ENCODE measurements around the gene LIME1. TPM values are rescaled to one million over a fixed set of nuclear protein-coding genes. Genes with fewer than 3 reads are reported as not detected.
A peak's percentile ranks its signal among the peaks of the same experiment; 100 is the strongest.

The LIME1 gene
- total and polyA plus RNA-seq, 9 of the 15 experiments (the other 6 are each of a cell fraction or from before 2014, with no cell fraction given), result 0.11 to 17.1 (median 2.8) TPM; not detected in 2

GRCh38 chr20:63699466-63700198, 36.8 kb upstream of the LIME1 start (continued):
- TF ChIP-seq ZBED1 (IDR thresholded peaks at IDR 0.05), result no peak
- TF ChIP-seq POLR2B (IDR thresholded peaks at IDR 0.05; ENCODE audit: low read depth, partially characterized antibody), result no peak
- TF ChIP-seq GABPA (tag; conservative IDR thresholded peaks at IDR 0.05; ENCODE audit: low read depth), result peak; percentile 50
- TF ChIP-seq HINFP (tag; conservative IDR thresholded peaks at IDR 0.05; ENCODE audit: low read depth), result no peak
- no peak for TF ChIP-seq GATAD2A (IDR thresholded peaks at IDR 0.05)
- TF ChIP-seq YY1 (IDR thresholded peaks at IDR 0.05; ENCODE audit: borderline replicate concordance in 1 of 3, control insufficient read depth in 1 of 3, extremely low read depth in 1 of 3, insufficient read depth in 3 of 3, insufficient read length in 1 of 3, insufficient replicate concordance in 2 of 3, low read depth in 1 of 3, low read length in 2 of 3), result peak in 2 of 3 experiments; percentile 24 to 71
- TF ChIP-seq ELF4 (CRISPR knock-in tag; IDR thresholded peaks at IDR 0.05), result no peak
- peak; percentile 81 for TF ChIP-seq ZNF592 (IDR thresholded peaks at IDR 0.05)
- no peak for TF ChIP-seq NR4A1 (CRISPR knock-in tag; IDR thresholded peaks at IDR 0.05)
- no peak for TF ChIP-seq NR4A1 (tag; IDR thresholded peaks at IDR 0.05)
- no peak for TF ChIP-seq GTF2F1 (IDR thresholded peaks at IDR 0.05; ENCODE audit: low read depth, low read length)
- no peak for TF ChIP-seq THRAP3 (IDR thresholded peaks at IDR 0.05; ENCODE audit: borderline replicate concordance)
- TF ChIP-seq CTBP1 (IDR thresholded peaks at IDR 0.05; ENCODE audit: borderline replicate concordance), result no peak
- TF ChIP-seq ZNF274 (IDR thresholded peaks at IDR 0.05; ENCODE audit: borderline replicate concordance, low read depth, low read length), result no peak
- TF ChIP-seq ZNF12 (CRISPR knock-in tag; IDR thresholded peaks at IDR 0.05), result no peak
- no peak for TF ChIP-seq HOXB6 (CRISPR knock-in tag; IDR thresholded peaks at IDR 0.05; ENCODE audit: borderline replicate concordance)
- TF ChIP-seq FIP1L1 (IDR thresholded peaks at IDR 0.05; ENCODE audit: low read depth, low read length, poor library complexity, severe bottlenecking), result peak; percentile 61
- peak; percentile 88 for TF ChIP-seq RBM22 (IDR thresholded peaks at IDR 0.05; ENCODE audit: low read depth, low read length, poor library complexity, severe bottlenecking)
